GM20000 (cell line): ENCODE measurements around the gene ETFB.

Source experiments
- DNase-seq: peaks from one replicate; pipeline ENCODE4 v3.0.0; 2012; ENCODE audit warnings: low spot score
- CTCF ChIP-seq: IDR thresholded peaks from 2 replicates; pipeline ENCODE4 v1.5.1; 2012; ENCODE audit warnings: mild to moderate bottlenecking, control low read depth; ENCODE audit errors: extremely low read depth, missing control alignments

The ETFB gene

GRCh38 chr19:51323481-51324166 lies 42.6 kb downstream of the ETFB start:
- TF ChIP-seq CTCF, result no peak

GRCh38 chr19:51321799-51322198 lies 44.4 kb downstream of the ETFB start:
- no peak for TF ChIP-seq CTCF
- DNase-seq, result no peak

More at GRCh38 chr19:51323481-51324166, 42.6 kb downstream of the ETFB start:
- DNase-seq, result no peak

GRCh38 chr19:51320280-51320657 lies 45.9 kb downstream of the ETFB start:
- no peak for DNase-seq
- no peak for TF ChIP-seq CTCF

- no peak for DNase-seq
- TF ChIP-seq CTCF, result no peak
Measured at GRCh38 chr19:51319649-51320279, 46.4 kb downstream of the ETFB start.

GRCh38 chr19:51318687-51319648 lies 47.2 kb downstream of the ETFB start:
- no peak for TF ChIP-seq CTCF
- DNase-seq, result no peak

GRCh38 chr19:51317968-51318367 lies 48.2 kb downstream of the ETFB start:
- no peak for TF ChIP-seq CTCF
- no peak for DNase-seq

- TF ChIP-seq CTCF, result no peak
- DNase-seq, result no peak
Measured at GRCh38 chr19:51317376-51317775, 48.8 kb downstream of the ETFB start.
